NCI-H2227 treated with DMSO at 0.1 percent for 48 hours (cell line): ENCODE results near the gene KCNMA1.

ENCODE experiments used
- DNase-seq: peaks from one replicate; lab custom pipeline; 2025; lab: John Stamatoyannopoulos, UW

The KCNMA1 gene

DNA sequence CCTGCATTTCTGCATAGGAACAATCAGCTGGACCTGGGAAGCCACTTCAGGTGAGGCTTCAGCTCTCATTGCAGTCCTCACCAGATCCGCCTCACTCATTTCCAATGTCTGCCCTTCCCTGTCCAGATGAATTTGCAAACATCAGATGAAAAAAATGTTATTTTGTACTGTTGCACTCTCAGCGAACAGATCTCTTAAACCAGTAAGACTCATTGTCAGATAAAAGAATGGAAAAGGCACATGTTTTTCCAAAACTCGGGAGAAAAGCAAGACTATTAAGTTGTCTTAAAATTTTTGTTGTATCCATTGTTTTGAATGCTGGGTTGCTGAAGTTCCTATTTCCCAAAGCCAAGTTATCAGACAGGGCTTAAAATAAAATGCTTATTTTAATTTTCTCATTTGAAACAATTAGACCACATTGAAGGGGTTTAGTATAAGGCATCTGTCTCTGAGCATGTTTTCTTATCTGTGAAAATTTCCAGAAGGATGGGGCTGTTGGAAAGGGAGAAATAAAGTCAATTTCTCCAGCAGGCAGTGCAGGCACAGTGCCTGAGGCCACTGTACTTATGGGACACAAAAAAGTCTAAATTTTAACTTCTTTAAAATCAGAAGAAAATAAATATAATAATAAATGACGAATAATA is 396.8 kb downstream of the KCNMA1 start:
- no peak for DNase-seq

- no peak for DNase-seq
Observed at GRCh38 chr10:77240041-77240652, 397.5 kb downstream of the KCNMA1 start.

DNA sequence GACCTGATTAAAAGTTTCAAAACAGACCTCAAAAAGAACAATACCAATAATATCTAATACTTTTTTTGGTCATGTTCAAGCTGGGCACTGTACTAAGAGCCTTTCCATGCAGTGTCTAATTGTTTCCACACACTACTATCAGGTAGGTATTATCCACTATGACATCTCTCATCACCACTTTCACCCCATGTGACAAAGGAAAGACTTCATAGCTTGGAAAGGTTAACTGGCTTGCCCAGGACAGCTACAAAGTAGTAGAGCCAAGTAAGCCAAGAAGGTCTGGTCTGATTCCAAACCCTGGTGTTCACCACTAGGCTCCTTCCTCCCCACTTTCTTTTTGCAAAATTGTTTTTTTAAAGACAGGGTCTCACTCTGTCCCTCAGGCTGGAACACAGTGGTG is 400.5 kb downstream of the KCNMA1 start:
- DNase-seq, result no peak

DNA sequence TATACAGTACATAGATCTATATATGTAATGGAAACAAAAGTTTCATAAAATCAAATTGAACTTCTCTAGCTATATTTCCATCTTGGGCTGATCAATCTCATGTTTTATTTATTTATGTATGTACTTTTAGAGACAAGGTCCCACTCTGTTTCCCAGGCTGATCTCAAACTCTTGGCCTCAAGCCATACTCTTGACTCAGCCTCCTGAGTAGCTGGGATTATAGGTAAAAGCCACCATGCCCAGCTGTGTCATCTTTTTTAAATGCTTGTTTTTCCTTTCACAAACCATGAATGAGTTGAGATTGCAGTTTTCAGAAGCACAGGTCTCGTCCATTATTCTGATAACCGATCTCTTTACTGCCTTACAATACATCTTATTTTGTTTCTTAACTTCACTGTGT is 400.9 kb downstream of the KCNMA1 start:
- DNase-seq, result no peak

GRCh38 chr10:77236029-77236428 is 401.6 kb downstream of the KCNMA1 start:
- no peak for DNase-seq

DNA sequence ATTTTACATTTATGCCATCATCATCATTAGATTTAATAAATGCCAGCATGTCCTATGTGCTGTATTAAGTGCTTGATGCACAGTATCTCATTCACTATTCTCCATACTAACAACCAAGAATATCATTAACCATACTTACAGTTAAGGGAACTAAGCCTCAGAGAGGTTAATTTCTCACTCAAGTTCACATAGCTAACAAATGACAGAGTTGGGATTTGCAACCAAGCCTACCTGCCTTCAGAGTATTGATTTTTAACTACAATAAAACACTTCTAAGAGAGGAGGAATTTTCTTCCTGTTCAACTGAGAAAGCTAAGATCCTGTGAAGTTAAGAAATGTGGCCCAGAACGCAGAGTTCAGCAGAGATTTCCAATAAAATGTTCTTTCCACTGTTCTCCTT is 403.0 kb downstream of the KCNMA1 start:
- no peak for DNase-seq

GRCh38 chr10:77233466-77233865 is 404.1 kb downstream of the KCNMA1 start:
- DNase-seq, result no peak

GRCh38 chr10:77231884-77232610 is 405.6 kb downstream of the KCNMA1 start:
- no peak for DNase-seq

- DNase-seq, result no peak
Observed at GRCh38 chr10:77231375-77231774, 406.2 kb downstream of the KCNMA1 start.

- DNase-seq, result no peak
Observed at GRCh38 chr10:77230194-77230593, 407.4 kb downstream of the KCNMA1 start.

GRCh38 chr10:77229704-77230103 is 407.9 kb downstream of the KCNMA1 start:
- DNase-seq, result no peak

- no peak for DNase-seq
Observed at GRCh38 chr10:77228559-77228958, 409.0 kb downstream of the KCNMA1 start.

DNA sequence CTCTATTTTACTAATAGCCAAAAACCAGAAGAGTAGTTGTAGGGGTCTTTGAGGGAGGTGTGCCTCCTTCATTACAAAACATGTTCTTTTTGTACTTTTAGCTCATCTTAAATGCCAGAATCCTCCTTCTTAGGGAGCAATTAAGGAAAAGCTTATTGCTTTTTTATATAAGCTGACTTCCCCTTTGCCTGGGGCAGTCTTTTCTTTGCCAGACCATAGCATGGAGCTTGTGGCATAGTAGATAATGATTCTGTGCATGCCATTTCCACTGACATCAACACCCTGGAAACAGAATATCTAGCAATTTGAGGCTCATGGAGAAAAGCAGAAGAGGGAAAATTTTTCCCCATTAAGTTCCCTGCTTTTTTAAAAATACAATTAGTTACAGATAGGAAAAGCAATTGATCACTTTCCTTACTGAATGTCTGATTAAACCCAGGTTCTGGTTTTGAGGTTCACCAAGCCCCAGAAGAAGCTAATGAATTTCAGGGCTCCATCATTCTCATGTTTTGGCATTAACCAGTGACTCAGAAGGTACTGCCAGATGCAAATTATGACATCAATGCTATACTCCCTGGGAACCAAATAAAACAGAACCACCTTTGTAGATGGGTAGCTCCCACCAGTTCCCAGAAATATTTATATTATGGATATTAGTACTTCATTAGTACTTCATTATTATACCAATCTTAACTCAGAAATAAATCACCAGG is 410.6 kb downstream of the KCNMA1 start:
- no peak for DNase-seq

- peak; percentile 45 for DNase-seq
Observed at GRCh38 chr10:77226452-77226851, 411.2 kb downstream of the KCNMA1 start.

GRCh38 chr10:77226020-77226419 is 411.6 kb downstream of the KCNMA1 start:
- peak; percentile 57 for DNase-seq

- DNase-seq, result no peak
Observed at GRCh38 chr10:77223526-77224460, 413.8 kb downstream of the KCNMA1 start.

- DNase-seq, result no peak
Observed at GRCh38 chr10:77220150-77220549, 417.5 kb downstream of the KCNMA1 start.

DNA sequence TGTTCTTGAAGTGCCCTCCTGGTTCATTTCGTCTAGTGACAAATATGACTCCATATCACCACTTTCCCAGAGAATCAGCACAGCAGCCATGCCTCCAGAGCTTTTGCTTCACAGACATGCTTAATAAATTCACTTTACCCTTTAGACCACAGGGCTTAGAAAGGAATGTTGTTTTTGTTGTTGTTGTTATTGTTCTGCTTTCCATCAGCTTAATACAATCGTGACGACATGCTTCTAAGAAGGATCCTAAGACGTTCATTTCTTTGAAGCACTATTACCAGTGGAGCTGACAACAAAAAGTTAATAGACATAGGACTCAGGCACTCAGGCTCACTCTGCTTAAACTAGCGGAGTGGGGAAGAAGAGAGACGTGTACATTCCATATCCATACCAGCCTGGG is 418.6 kb downstream of the KCNMA1 start:
- no peak for DNase-seq

GRCh38 chr10:77214799-77215198 is 422.8 kb downstream of the KCNMA1 start:
- DNase-seq, result no peak

- no peak for DNase-seq
Observed at GRCh38 chr10:77212632-77213031, 425.0 kb downstream of the KCNMA1 start.

DNA sequence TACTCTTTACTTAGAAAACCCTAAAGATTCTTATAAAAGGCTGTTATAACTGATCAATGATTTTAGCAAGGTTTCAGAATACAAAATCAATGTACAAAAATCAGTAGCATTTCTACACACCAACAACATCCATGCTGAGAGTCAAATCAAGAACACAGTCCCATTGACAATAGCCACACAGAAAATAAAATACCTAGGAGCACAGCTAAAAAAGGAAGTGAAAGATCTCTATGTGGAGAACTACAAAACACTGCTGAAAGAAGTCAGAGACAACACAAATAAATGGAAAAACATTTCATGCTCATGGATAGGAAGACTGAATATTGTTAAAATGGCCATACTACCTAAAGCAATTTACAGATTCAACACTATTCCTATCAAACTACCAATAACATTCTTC is 427.0 kb downstream of the KCNMA1 start:
- DNase-seq, result no peak
